ENCODE results near the gene TINAG.
A peak's percentile ranks its signal among the peaks of the same experiment; 100 is the strongest.

Gene TINAG, protein sequence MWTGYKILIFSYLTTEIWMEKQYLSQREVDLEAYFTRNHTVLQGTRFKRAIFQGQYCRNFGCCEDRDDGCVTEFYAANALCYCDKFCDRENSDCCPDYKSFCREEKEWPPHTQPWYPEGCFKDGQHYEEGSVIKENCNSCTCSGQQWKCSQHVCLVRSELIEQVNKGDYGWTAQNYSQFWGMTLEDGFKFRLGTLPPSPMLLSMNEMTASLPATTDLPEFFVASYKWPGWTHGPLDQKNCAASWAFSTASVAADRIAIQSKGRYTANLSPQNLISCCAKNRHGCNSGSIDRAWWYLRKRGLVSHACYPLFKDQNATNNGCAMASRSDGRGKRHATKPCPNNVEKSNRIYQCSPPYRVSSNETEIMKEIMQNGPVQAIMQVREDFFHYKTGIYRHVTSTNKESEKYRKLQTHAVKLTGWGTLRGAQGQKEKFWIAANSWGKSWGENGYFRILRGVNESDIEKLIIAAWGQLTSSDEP

GRCh38 chr6:54308289-54308985 is at the start of gene TINAG:
TINAG (plus strand) TSS chr6:54308441; CDS start chr6:54308551, 110 bp downstream.
- DNase-seq (ENCODE audit: low read depth, low spot score): no peak

- no peak for DNase-seq (ENCODE audit: low read depth, low spot score)
These were observed 48.2 kb upstream of the TINAG start for GRCh38 chr6:54260025-54260424.

DNA sequence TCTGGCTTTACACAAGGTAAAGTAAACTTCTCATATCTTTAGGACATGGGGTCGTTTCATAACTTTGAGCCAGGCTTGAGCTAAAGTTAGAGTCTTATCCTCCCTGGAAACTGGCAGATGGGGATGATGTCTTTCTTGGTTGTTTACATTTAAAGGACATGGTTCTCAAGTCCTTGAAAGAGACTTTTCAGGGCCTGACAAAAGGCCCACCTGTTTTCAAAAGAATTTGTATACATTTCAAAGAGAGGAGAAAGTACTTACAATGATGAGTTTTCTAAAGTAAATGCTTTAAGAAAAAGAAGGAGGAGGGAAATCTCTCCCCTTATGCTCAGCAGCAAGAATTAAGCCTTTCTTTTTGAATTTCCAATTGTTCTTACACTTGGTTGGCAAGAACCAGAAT is 45.7 kb upstream of the TINAG start:
- no peak for DNase-seq (ENCODE audit: low read depth, low spot score)

GRCh38 chr6:54262971-54263370 is 45.3 kb upstream of the TINAG start:
- DNase-seq (ENCODE audit: low read depth, low spot score): no peak

DNA sequence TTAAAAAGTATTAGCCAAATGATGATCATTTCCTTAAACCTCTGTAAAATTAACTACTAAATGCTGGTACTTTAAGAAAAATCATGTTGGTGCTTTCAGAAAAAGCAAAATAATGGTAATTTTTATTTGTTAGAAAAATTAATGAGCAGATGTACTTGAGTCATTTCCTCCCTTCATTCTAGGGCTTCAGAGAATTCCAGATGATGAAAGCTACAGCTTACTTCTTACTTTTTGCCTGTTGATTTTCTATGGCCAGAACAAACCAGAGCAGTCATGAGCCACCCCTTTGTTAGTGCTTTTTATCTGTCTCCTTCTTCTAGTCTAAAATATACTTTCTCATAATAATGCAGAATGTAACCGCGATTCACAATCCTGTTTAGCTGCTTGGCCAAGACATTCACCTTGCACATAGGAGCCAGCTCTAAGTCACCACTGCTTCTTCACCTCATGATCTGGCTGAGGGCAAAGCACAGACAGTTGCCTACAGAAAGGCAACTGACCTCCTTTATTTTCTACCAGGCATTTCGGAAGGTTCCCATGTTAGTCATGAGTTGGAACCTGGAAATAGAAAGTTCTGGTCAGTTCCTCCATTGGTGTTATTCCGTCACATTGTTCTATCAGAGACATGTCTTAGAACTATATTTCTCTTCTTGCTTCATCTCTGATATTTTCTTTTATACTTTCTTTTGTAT is 43.5 kb upstream of the TINAG start:
- no peak for DNase-seq (ENCODE audit: low read depth, low spot score)

GRCh38 chr6:54266400-54266923 is 41.8 kb upstream of the TINAG start:
- DNase-seq (ENCODE audit: low read depth, low spot score): no peak

DNA sequence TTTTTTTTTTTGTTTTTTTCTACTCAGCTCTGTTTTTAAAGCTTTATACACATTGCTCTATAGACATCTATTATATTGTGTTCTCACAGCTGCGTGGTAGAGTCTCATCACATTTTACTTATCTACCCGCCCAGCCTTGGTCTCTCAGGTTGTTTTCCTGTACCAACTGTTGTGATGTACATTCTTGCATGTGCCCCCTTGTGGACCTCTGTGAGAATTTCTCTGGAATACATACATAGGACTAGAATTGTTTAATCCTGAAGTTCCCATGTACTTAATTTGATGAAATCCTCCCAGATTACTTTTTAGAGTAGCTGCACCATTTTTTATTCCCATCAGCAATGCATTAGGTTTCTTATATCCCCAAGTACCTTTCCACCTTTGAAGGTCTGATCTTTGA is 40.4 kb upstream of the TINAG start:
- peak; percentile 40 for DNase-seq (ENCODE audit: low read depth, low spot score)

DNA sequence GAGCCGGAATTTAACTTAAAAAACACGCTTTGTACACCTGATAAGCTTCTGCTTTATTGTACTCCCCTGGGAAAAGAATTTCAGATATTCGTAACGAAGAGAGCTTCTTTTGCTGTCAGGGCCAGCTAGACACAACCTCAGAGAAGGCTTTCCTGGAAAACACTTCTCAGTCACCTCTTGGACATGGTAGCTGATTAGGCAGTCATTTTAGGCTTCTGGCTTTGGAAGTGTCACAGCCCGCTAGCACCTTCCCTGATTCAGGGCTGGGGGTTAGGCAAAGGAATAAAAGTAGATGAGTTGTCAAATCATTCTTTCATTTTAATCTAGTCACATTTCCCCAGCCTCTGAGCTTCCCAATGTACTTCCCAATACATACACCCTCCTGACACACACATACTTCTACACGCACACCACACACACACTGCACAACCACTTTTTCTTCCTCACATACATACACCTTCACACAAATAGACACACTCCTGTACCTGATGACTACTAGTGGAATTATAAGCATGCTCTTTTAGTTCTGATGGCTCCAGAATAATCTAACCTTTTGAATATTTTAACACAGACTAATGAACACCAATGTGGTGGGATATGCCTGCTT is 34.9 kb upstream of the TINAG start:
- no peak for DNase-seq (ENCODE audit: low read depth, low spot score)

GRCh38 chr6:54274383-54274782 is 33.9 kb upstream of the TINAG start:
- DNase-seq (ENCODE audit: low read depth, low spot score): no peak

GRCh38 chr6:54282186-54282585 is 26.1 kb upstream of the TINAG start:
- no peak for DNase-seq (ENCODE audit: low read depth, low spot score)

DNA sequence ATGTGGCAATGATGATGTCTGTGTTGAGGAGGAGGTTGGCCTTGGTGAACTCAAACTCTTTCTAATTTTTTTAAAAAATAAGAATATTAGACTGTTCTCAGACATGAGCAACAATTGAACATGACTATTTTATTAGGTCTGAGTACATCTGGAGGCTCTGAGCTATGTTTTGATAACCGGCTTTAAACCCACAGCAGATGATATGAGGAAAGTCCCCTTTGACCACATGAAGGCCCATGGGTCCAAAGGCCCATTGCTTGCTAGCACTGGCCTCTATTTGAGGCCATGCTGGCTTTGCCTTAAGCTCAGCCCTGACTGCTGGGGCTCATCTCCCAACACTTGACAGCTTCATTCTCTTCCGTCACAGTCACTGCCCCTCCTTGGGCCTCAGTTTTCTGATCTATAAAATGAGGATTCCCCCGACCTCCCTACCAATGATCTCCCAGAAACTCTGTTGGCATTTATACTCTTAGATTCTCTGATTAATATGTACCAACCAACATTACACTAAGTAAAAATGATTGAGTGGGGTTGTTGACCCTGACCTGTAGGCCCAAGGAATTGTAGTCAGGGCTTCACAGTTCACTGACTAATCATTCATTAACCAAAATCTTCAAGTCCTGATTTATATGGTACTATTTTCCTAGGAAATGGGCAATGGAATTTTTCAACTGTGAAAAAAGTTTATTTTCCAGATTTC is 23.9 kb upstream of the TINAG start:
- DNase-seq (ENCODE audit: low read depth, low spot score): no peak

DNA sequence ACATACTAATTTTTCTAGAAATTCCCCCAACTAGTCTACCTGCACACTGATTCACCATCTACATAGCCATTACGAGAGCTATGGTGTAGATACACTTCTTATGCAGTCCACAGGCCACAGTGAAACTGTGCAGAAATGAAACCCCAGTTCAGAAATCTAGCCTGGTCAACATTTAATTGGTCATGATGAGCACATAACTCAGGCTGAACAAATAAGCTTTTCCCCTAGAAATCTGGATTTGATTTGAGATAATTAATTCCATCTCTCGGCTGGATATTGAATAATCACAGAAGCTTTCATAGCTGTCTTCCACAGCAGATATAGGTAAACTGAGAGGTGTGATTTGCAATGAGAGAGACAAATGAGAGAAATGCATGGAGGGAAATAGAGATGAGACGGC is 22.6 kb upstream of the TINAG start:
- no peak for DNase-seq (ENCODE audit: low read depth, low spot score)

DNA sequence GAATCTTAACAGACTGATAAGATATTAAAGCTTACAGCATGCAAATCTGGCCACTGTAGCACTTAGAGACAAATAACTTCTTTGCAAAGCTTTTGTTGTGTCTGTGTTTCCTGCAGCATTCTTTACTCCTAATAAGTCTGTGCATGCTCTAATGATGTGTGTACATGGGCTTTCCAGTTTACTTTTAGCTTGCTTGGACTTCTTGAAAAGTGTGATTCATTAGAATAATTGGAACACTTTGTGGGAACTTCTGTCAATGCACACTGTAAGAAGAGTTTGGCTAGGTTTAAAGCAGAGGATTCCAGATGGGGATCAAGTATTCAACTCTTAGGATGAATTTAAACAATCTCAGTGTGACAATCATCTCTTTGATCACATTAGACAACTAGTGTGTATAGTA is 22.1 kb upstream of the TINAG start:
- no peak for DNase-seq (ENCODE audit: low read depth, low spot score)

- peak; percentile 39 for DNase-seq (ENCODE audit: low read depth, low spot score)
These were observed 19.8 kb upstream of the TINAG start for GRCh38 chr6:54288474-54288873.

GRCh38 chr6:54289426-54289825 is 18.8 kb upstream of the TINAG start:
- no peak for DNase-seq (ENCODE audit: low read depth, low spot score)

GRCh38 chr6:54291146-54291545 is 17.1 kb upstream of the TINAG start:
- DNase-seq (ENCODE audit: low read depth, low spot score): no peak

- DNase-seq (ENCODE audit: low read depth, low spot score): no peak
These were observed 16.5 kb upstream of the TINAG start for GRCh38 chr6:54291738-54292137.

GRCh38 chr6:54294965-54295532 is 13.2 kb upstream of the TINAG start:
- no peak for DNase-seq (ENCODE audit: low read depth, low spot score)

DNA sequence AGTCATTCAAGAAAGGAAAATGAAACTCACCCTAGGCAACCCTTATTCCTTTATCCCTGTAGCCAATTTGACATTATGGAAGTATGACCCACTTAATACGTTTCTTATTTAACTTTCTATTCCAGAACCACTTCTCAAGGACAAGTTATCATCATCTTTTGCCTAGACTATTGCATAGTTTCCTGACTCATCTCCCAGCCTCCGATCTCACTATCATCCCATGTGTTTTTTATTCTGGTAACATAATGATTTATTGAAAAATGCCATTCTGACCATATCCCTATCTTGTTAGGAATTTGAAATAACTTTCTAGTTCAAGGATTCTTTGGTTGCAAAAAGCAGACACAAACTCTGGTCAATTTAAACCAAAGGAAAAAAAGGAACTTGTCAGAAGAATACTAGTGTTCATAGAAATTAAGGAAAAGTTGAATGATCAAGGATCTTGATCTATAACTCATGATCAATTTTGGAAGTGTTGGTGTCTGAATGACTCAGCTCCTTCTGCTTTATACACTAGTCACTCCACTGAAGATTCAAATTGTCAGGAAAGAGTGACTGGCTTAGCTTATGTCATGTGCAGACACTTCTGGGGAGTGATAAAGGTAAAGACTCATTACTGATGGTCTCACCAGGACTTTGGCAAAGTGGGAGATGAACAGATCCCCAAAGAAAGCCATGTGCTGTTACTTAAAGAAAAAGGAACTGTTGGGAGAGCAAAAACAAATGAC is 8.5 kb upstream of the TINAG start:
- DNase-seq (ENCODE audit: low read depth, low spot score): no peak

- no peak for DNase-seq (ENCODE audit: low read depth, low spot score)
These were observed 6.5 kb upstream of the TINAG start for GRCh38 chr6:54301770-54302169.
